SU-DHL-6 (cell line): Measurements from ENCODE around the gene DKC1.

Experiments used
- H2AFZ ChIP-seq: fragments of 200-600 bp; sonication (generic); 2 replicates; pipeline ENCODE4 v1.6.1; 2014; ENCODE audit warnings: low read depth, mild to moderate bottlenecking, moderate library complexity, mixed read lengths, antibody characterized with exemption, low read length; ENCODE audit not compliant: severe bottlenecking
- H3F3A ChIP-seq: fragments of 200-600 bp; shearing (Covaris generic); 2 replicates; pipeline ENCODE4 v1.6.0; 2016; ENCODE audit warnings: antibody characterized with exemption, mild to moderate bottlenecking; ENCODE audit not compliant: insufficient read depth
- H3K27ac ChIP-seq: fragments of 200-600 bp; sonication (generic); 2 replicates; pipeline ENCODE4 v1.5.1; 2016; ENCODE audit warnings: low read depth, mild to moderate bottlenecking, low read length, moderate library complexity, mixed read lengths
- H3K27me3 ChIP-seq: fragments of 200-600 bp; sonication (generic), shearing (Covaris generic); 2 replicates; pipeline ENCODE4 v1.6.0; 2014; ENCODE audit warnings: mild to moderate bottlenecking, low read length
- H3K36me3 ChIP-seq: fragments of 200-600 bp; sonication (generic); 2 replicates; pipeline ENCODE4 v1.6.1; 2014; ENCODE audit warnings: mild to moderate bottlenecking, low read length, mixed read lengths
- H3K4me2 ChIP-seq: fragments of 300-600, 200-600 bp; shearing (Covaris generic), sonication (generic); 2 replicates; pipeline ENCODE4 v1.6.0; 2014; ENCODE audit warnings: low read length, low read depth, mild to moderate bottlenecking; ENCODE audit not compliant: poor library complexity, severe bottlenecking
- H3K4me3 ChIP-seq: fragments of 200-600 bp; sonication (generic); 2 replicates; pipeline ENCODE4 v1.5.1; 2014; ENCODE audit warnings: antibody characterized with exemption, low read length, mild to moderate bottlenecking, mixed read lengths; ENCODE audit not compliant: insufficient read depth, poor library complexity, severe bottlenecking
- H3K79me2 ChIP-seq: fragments of 200-600 bp; sonication (generic); 2 replicates; pipeline ENCODE4 v1.6.1; 2014; ENCODE audit warnings: mild to moderate bottlenecking, low read length, moderate library complexity; ENCODE audit not compliant: insufficient read depth
- H3K9ac ChIP-seq: fragments of 200-600 bp; sonication (generic); 2 replicates; pipeline ENCODE4 v1.7.0; 2014; ENCODE audit warnings: mild to moderate bottlenecking, low read length
- H3K9me2 ChIP-seq: fragments of 200-600 bp; sonication (generic); replicated peaks from 2 replicates; pipeline ENCODE4 v1.6.1; 2014; ENCODE audit warnings: low read length; ENCODE audit not compliant: insufficient read depth
- H3K9me3 ChIP-seq: fragments of 200-600 bp; sonication (generic); 2 replicates; pipeline ENCODE4 v1.6.1; 2014; ENCODE audit warnings: low read length, mixed read lengths; ENCODE audit not compliant: insufficient read depth
- H4K20me1 ChIP-seq: fragments of 200-600 bp; sonication (generic); 2 replicates; pipeline ENCODE4 v1.6.1; 2014; ENCODE audit warnings: low read depth, mild to moderate bottlenecking, antibody characterized with exemption, low read length, moderate library complexity, mixed read lengths
- EZH2phosphoT487 ChIP-seq: fragments of 200-600 bp; sonication (generic), shearing (Covaris generic); conservative IDR thresholded peaks from 2 replicates; pipeline ENCODE4 v1.6.1; 2018; ENCODE audit warnings: mild to moderate bottlenecking, antibody characterized with exemption, low read length, moderate library complexity, mixed read lengths
- TF ChIP-seq, protein P1 (sequence below): fragments of 200-600 bp; sonication (generic); IDR thresholded peaks from one replicate; pipeline ENCODE4 v1.5.1; 2017; ENCODE audit warnings: antibody characterized with exemption, mild to moderate bottlenecking, low read length, moderate library complexity; ENCODE audit not compliant: insufficient read depth, poor library complexity, severe bottlenecking

DKC1 gene

DNA sequence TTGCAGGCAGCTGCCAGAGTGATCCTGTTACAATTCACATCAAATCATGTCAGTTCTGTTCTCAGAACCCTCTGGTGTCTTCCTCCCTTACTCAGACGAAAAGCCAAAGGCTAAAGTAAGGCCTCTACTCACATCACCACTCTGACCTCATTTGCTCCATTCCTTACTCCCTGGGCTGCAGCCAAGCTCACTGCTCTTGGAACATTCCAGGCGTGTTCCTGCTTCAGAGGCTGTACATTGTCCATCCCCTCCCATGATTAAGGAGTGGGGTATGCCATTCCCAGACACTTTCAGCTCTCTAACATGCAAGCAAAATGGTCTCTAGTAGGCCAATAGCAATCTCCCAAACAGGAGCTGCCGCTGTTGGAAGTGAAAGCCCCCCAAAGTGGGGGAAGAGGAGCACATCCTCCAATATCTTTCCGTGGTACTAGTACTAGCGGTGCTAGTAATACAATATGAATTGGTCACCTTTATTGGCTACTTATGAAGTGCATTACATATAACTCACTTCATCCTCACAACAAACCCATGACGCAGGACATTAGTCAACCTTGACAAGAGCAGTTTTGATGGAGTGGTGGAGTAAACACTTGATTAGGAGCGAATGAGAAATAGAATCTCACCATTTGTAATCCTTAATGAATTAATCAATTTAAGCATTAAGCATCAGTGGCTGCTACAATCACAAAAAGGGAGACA, 26.8 kb upstream of the DKC1 start:
- no peaks in the 10 kb centered on the region for H3K79me2 ChIP-seq
- no peak overlapping the region for H3K4me3 ChIP-seq
- H3K9ac ChIP-seq, result no peak overlapping the region
- H3K27ac ChIP-seq, result no peak overlapping the region
- no peaks in the 10 kb centered on the region for H3K9me2 ChIP-seq
- H3K4me2 ChIP-seq, result no peak overlapping the region
- no peaks in the 10 kb centered on the region for H3K9me3 ChIP-seq
- no peak overlapping the region for H2AFZ ChIP-seq
- H3K27me3 ChIP-seq, result no peaks in the 10 kb centered on the region
- TF ChIP-seq, protein P1, sequence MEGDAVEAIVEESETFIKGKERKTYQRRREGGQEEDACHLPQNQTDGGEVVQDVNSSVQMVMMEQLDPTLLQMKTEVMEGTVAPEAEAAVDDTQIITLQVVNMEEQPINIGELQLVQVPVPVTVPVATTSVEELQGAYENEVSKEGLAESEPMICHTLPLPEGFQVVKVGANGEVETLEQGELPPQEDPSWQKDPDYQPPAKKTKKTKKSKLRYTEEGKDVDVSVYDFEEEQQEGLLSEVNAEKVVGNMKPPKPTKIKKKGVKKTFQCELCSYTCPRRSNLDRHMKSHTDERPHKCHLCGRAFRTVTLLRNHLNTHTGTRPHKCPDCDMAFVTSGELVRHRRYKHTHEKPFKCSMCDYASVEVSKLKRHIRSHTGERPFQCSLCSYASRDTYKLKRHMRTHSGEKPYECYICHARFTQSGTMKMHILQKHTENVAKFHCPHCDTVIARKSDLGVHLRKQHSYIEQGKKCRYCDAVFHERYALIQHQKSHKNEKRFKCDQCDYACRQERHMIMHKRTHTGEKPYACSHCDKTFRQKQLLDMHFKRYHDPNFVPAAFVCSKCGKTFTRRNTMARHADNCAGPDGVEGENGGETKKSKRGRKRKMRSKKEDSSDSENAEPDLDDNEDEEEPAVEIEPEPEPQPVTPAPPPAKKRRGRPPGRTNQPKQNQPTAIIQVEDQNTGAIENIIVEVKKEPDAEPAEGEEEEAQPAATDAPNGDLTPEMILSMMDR, result no peak
- TF ChIP-seq EZH2phosphoT487, result no peak
- H3F3A ChIP-seq, result no peaks in the 10 kb centered on the region
- H3K36me3 ChIP-seq, result no peaks in the 10 kb centered on the region
- H4K20me1 ChIP-seq, result no peaks in the 10 kb centered on the region

DNA sequence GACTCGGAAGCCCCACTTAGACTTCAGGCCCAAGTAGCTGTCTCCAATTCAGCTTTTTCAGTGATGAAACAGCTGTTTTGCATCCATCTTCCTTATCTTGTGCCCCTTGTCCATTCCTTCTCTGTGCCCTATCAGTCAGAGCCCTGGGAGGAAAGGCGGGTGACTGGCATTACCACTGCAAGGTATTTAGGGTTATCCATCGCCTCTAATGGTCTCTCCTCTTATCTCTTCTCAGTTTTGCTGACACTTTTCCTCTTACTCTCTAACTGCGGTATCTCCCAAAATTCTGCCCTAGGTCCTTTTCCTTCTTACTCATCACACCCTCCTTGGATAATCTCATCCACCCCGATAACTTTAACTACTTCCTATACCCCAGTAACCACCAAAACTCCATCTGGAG, 25.5 kb upstream of the DKC1 start:
- Histone ChIP-seq H3K79me2 (no peaks in the 10 kb centered on the region), H3K27me3 (no peaks in the 10 kb centered on the region), H3K9me3 (no peaks in the 10 kb centered on the region), H3K4me3 (no peak overlapping the region), H3K9ac (no peak overlapping the region), H2AFZ (no peak overlapping the region), H4K20me1 (no peaks in the 10 kb centered on the region), H3K4me2 (no peak overlapping the region), H3F3A (no peaks in the 10 kb centered on the region), H3K9me2 (no peaks in the 10 kb centered on the region), H3K36me3 (no peaks in the 10 kb centered on the region), H3K27ac (no peak overlapping the region)
- TF ChIP-seq EZH2phosphoT487, result no peak
- TF ChIP-seq, protein P1, result no peak

DNA sequence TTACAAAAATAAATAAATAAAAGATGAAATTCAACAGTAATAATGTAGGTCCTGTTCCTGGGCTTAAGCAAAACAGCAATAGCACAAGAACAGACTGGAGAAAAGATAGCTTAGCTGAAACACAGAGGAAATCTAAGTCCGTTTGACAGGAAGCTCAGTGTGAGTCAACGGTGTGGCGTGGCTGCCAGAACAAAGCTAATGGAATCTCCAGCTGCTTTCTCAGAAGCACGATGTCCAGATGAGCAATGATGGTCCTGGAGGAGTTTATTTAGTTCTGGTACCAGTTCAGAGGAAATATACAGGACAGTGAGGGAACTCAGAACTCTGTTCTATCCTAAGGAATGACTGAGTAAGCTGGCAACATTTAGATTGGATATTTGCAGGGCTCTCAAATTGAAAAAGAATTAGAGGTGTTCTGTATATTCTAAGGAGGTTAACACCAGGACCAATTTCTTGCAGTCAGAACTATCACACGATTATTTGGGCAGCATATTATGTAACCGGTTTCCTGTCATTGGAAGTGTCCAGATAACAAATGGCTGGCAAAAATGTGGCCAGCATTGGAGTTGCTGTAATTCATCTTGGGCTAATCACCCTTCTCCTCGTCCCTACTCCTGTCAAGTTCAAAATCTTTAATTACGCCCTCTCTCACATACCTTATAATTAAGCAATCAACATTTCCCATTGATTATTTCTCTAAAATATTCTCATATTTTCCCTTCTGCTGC, 24.5 kb upstream of the DKC1 start:
- no peaks in the 10 kb centered on the region for H3F3A ChIP-seq
- H3K79me2 ChIP-seq, result no peaks in the 10 kb centered on the region
- no peaks in the 10 kb centered on the region for H3K9me3 ChIP-seq
- H3K4me2 ChIP-seq, result no peak overlapping the region
- H3K9ac ChIP-seq, result no peak overlapping the region
- no peak for TF ChIP-seq EZH2phosphoT487
- TF ChIP-seq, protein P1, result no peak
- H3K27me3 ChIP-seq, result no peaks in the 10 kb centered on the region
- H4K20me1 ChIP-seq, result no peaks in the 10 kb centered on the region
- no peaks in the 10 kb centered on the region for H3K36me3 ChIP-seq
- H2AFZ ChIP-seq, result no peak overlapping the region
- H3K4me3 ChIP-seq, result no peak overlapping the region
- no peak overlapping the region for H3K27ac ChIP-seq
- no peaks in the 10 kb centered on the region for H3K9me2 ChIP-seq
